H1 (cell line): Measurements from ENCODE around the gene RARB. TPM values are rescaled to one million over a fixed set of nuclear protein-coding genes. Genes with fewer than 3 reads are reported as not detected.

Source experiments
- CTCF ChIA-PET: fragments of 300-600 bp; sonication (Branson Sonifier 250); formaldehyde crosslinking; loops from one replicate; lab custom pipeline; 2021; ENCODE audit not compliant: partially characterized antibody; lab: Charles Lee
- POLR2A ChIA-PET: fragments of 300-600 bp; sonication (Branson Sonifier 250); formaldehyde crosslinking; loops from one replicate; lab custom pipeline; 2021; ENCODE audit warnings: inconsistent platforms; ENCODE audit not compliant: partially characterized antibody; lab: Charles Lee
- DNase-seq, 2 experiments: peaks; one replicate each; pipeline versions ENCODE4 v3.0.0 to v3.0.0-alpha.2; 2010 to 2022; ENCODE audit warnings: low spot score in 2 of 2, low read depth in 1 of 2, mixed read lengths in 1 of 2
- FAIRE-seq: peaks from 2 replicates; lab custom pipeline; 2011; peaks lifted over from hg19 to GRCh38; lab: Jason Lieb, UNC
- H2AFZ ChIP-seq: 2 replicates; pipeline ENCODE4 v1.8.1; 2012; ENCODE audit warnings: low read length, inconsistent platforms
- H2AK5ac ChIP-seq: 2 replicates; pipeline ENCODE4 v1.6.1; 2013; ENCODE audit warnings: low read depth, low read length
- H2BK120ac ChIP-seq: replicated peaks from 2 replicates; pipeline ENCODE3; 2013; ENCODE audit warnings: low read depth, low read length, inconsistent platforms
- H2BK12ac ChIP-seq: 2 replicates; pipeline ENCODE4 v1.6.1; 2013; ENCODE audit warnings: low read depth, low read length
- H2BK15ac ChIP-seq: 2 replicates; pipeline ENCODE4 v1.6.1; 2013; ENCODE audit warnings: low read length
- H2BK20ac ChIP-seq: 2 replicates; pipeline ENCODE4 v1.6.1; 2013; ENCODE audit warnings: low read length
- H2BK5ac ChIP-seq: 2 replicates; pipeline ENCODE4 v1.6.1; 2013; ENCODE audit warnings: low read depth, low read length
- H3K14ac ChIP-seq: 2 replicates; pipeline ENCODE4 v1.6.1; 2013; ENCODE audit warnings: inconsistent platforms; ENCODE audit not compliant: insufficient read length
- H3K18ac ChIP-seq: 2 replicates; pipeline ENCODE4 v1.6.1; 2013; ENCODE audit warnings: low read length; ENCODE audit errors: extremely low read depth
- H3K23ac ChIP-seq: 2 replicates; pipeline ENCODE4 v1.6.1; 2013; ENCODE audit warnings: inconsistent platforms; ENCODE audit not compliant: insufficient read length
- H3K23me2 ChIP-seq: 2 replicates; pipeline ENCODE4 v1.6.1; 2013; ENCODE audit warnings: low read depth, low read length
- H3K27ac ChIP-seq: 2 replicates; pipeline ENCODE4 v1.6.1; 2011; ENCODE audit warnings: low read depth, low read length, inconsistent platforms
- H3K27me3 ChIP-seq, 4 experiments: replicated peaks in 1 of 4; 1 replicate in 1 of 4; 2 replicates in 3 of 4; pipeline versions ENCODE4 v1.6.1 to v1.8.1; 2011 to 2013; ENCODE audit warnings: low read length in 3 of 4, mild to moderate bottlenecking in 3 of 4, inconsistent platforms in 2 of 4, mixed read lengths in 2 of 4, moderate library complexity in 1 of 4; ENCODE audit not compliant: control insufficient read depth in 3 of 4, insufficient read depth in 3 of 4; ENCODE audit errors: extremely low read depth in 1 of 4
- H3K36me3 ChIP-seq, 4 experiments: 2 replicates each; pipeline versions ENCODE4 v1.6.1 to v1.8.1; 2011 to 2013; ENCODE audit warnings: mild to moderate bottlenecking in 4 of 4, low read length in 3 of 4, moderate library complexity in 2 of 4, control low read depth in 1 of 4, inconsistent platforms in 1 of 4; ENCODE audit not compliant: insufficient read depth in 4 of 4, control insufficient read depth in 2 of 4
- H3K4ac ChIP-seq: replicated peaks from 2 replicates; pipeline ENCODE3; 2013; ENCODE audit warnings: low read length, low read depth, mixed read lengths, inconsistent platforms; ENCODE audit not compliant: insufficient read length
- H3K4me1 ChIP-seq, 4 experiments: replicated peaks in 1 of 4; 1 replicate in 1 of 4; 2 replicates in 3 of 4; pipeline versions ENCODE4 v1.6.1 to v1.8.1; 2011 to 2013; ENCODE audit warnings: low read length in 3 of 4, inconsistent platforms in 2 of 4, mixed read lengths in 1 of 4; ENCODE audit not compliant: insufficient read depth in 4 of 4, control insufficient read depth in 3 of 4
- H3K4me2 ChIP-seq, 2 experiments: 2 replicates each; pipeline versions ENCODE4 v1.6.1 to v1.8.1; 2011 to 2013; ENCODE audit warnings: low read depth in 2 of 2, low read length in 2 of 2, control low read depth in 1 of 2, inconsistent platforms in 1 of 2, mild to moderate bottlenecking in 1 of 2; ENCODE audit not compliant: insufficient read depth in 1 of 2
- H3K4me3 ChIP-seq, 4 experiments: fragments of 200-600, 300-600 bp in 1 of 4; sonication (generic), shearing (Covaris generic), sonication (Bioruptor Twin) in 1 of 4; 2 replicates each; pipeline versions ENCODE4 v1.5.1 to v1.8.1; 2011 to 2016; ENCODE audit warnings: low read length in 4 of 4, low read depth in 3 of 4, control low read depth in 2 of 4, inconsistent platforms in 2 of 4, mild to moderate bottlenecking in 2 of 4, mixed read lengths in 1 of 4, moderate library complexity in 1 of 4; ENCODE audit not compliant: insufficient read depth in 2 of 4; ENCODE audit errors: extremely low read depth in 1 of 4
- H3K56ac ChIP-seq: replicated peaks from 2 replicates; pipeline ENCODE3; 2013; ENCODE audit warnings: low read depth, mild to moderate bottlenecking, mixed read lengths, low read length, inconsistent platforms; ENCODE audit not compliant: insufficient read length
- H3K79me1 ChIP-seq: 2 replicates; pipeline ENCODE4 v1.6.1; 2013; ENCODE audit warnings: low read depth, low read length, control low read depth
- H3K79me2 ChIP-seq, 2 experiments: 2 replicates each; pipeline versions ENCODE4 v1.6.1 to v1.8.1; 2012 to 2013; ENCODE audit warnings: low read length in 2 of 2, mild to moderate bottlenecking in 2 of 2, inconsistent platforms in 1 of 2; ENCODE audit not compliant: insufficient read depth in 2 of 2, control insufficient read depth in 1 of 2
- H3K9ac ChIP-seq, 4 experiments: replicated peaks in 1 of 4; 1 replicate in 1 of 4; 2 replicates in 3 of 4; pipeline versions ENCODE4 v1.6.1 to v1.8.1; 2011 to 2013; ENCODE audit warnings: low read depth in 3 of 4, low read length in 3 of 4, control low read depth in 2 of 4, mild to moderate bottlenecking in 2 of 4, moderate library complexity in 2 of 4, inconsistent platforms in 1 of 4; ENCODE audit errors: extremely low read depth in 1 of 4
- H3K9me3 ChIP-seq, 2 experiments: 2 replicates each; pipeline versions ENCODE4 v1.6.1 to v1.8.1; 2012 to 2013; ENCODE audit warnings: mild to moderate bottlenecking in 2 of 2, moderate library complexity in 2 of 2, control low read depth in 1 of 2, inconsistent platforms in 1 of 2, low read depth in 1 of 2, low read length in 1 of 2, mixed read lengths in 1 of 2; ENCODE audit not compliant: insufficient read depth in 2 of 2
- H4K20me1 ChIP-seq, 2 experiments: replicated peaks in 1 of 2; 2 replicates each; pipeline versions ENCODE3 to v1.8.1; 2011 to 2013; ENCODE audit warnings: inconsistent platforms in 2 of 2, low read length in 2 of 2, mild to moderate bottlenecking in 1 of 2; ENCODE audit not compliant: insufficient read depth in 2 of 2, control insufficient read depth in 1 of 2
- H4K5ac ChIP-seq: 2 replicates; pipeline ENCODE4 v1.6.1; 2013; ENCODE audit warnings: low read length, low read depth, mixed read lengths, inconsistent platforms; ENCODE audit not compliant: insufficient read length
- H4K8ac ChIP-seq: 2 replicates; pipeline ENCODE4 v1.8.0; 2013; ENCODE audit warnings: mild to moderate bottlenecking, moderate library complexity, low read length, inconsistent platforms; ENCODE audit not compliant: insufficient read depth; ENCODE audit errors: extremely low read depth
- H4K91ac ChIP-seq: replicated peaks from 2 replicates; pipeline ENCODE3; 2013; ENCODE audit warnings: low read length, mixed read lengths, inconsistent platforms; ENCODE audit not compliant: insufficient read length
- ASH2L ChIP-seq: fragments of 200-600, 300-600 bp; sonication (generic); IDR thresholded peaks from one replicate; pipeline ENCODE4 v1.7.1; 2017; ENCODE audit warnings: low read length
- CBX8 ChIP-seq: fragments of 300-800, 300-1000 bp; sonication (generic); IDR thresholded peaks from 2 replicates; pipeline ENCODE4 v1.7.1; 2016; ENCODE audit warnings: low read depth, low read length, borderline replicate concordance
- GTF2F1 ChIP-seq: IDR thresholded peaks from 2 replicates; pipeline ENCODE4 v1.6.1; 2012; ENCODE audit warnings: low read depth, low read length, improper control_type of control experiment, borderline replicate concordance
- HDAC6 ChIP-seq: IDR thresholded peaks from one replicate; pipeline ENCODE4 v1.7.1; 2012; ENCODE audit warnings: low read depth, mild to moderate bottlenecking, inconsistent platforms, low read length, moderate library complexity
- KDM4A ChIP-seq: IDR thresholded peaks from one replicate; pipeline ENCODE4 v1.7.1; 2012; ENCODE audit warnings: low read depth, mild to moderate bottlenecking, moderate library complexity, low read length, inconsistent platforms; ENCODE audit not compliant: severe bottlenecking
- SIX5 ChIP-seq: IDR thresholded peaks from 2 replicates; pipeline ENCODE4 v1.6.1; 2011; ENCODE audit warnings: mild to moderate bottlenecking, low read depth, low read length
- WGBS, 2 experiments: shearing (Covaris generic) in 1 of 2; methylation state at CpG; one replicate each; pipeline versions ENCODE4 v1.1.6 to v1.1.7; 2013 to 2015; ENCODE audit warnings: low lambda C conversion rate in 2 of 2, mixed read lengths in 2 of 2, inconsistent platforms in 1 of 2, low coverage in 1 of 2, missing lambda C conversion rate in 1 of 2; ENCODE audit not compliant: insufficient replicate concordance in 2 of 2, insufficient coverage in 1 of 2, insufficient read length in 1 of 2; ENCODE audit errors: extremely low coverage in 1 of 2, missing lambda C conversion rate in 1 of 2; 5-methylcytosine and 5-hydroxymethylcytosine counted together
- polyA plus RNA-seq, 7 experiments: library from polyadenylated mRNA; depleted of rRNA in 3 of 7; stranded (reverse) in 5 of 7; unstranded in 2 of 7; fragments of >200 nt in 5 of 7; fragments of 200-250 nt in 2 of 7; gene quantifications; 1 replicate in 5 of 7; 2 replicates in 1 of 7; 4 replicates in 1 of 7; pipeline versions ENCODE4 v1.2.1 to v1.2.3, GENCODE V29; 2011 to 2013; ENCODE audit warnings: missing spikeins in 2 of 7, mixed read lengths in 2 of 7
- total RNA-seq: library from RNA; stranded (reverse); fragmentation: NEBNext Ultra II Directional; extraction: Animal tissue kit (Norgen Biotek cat#: 25700); gene quantifications from 2 replicates; pipeline ENCODE4 v1.2.1, GENCODE V29; 2021

RARB gene
- total and polyA plus RNA-seq, 2 of the 8 experiments (the other 6 are each of a cell fraction or from before 2014, with no cell fraction given), result 0.15 to 0.22 TPM

DNA sequence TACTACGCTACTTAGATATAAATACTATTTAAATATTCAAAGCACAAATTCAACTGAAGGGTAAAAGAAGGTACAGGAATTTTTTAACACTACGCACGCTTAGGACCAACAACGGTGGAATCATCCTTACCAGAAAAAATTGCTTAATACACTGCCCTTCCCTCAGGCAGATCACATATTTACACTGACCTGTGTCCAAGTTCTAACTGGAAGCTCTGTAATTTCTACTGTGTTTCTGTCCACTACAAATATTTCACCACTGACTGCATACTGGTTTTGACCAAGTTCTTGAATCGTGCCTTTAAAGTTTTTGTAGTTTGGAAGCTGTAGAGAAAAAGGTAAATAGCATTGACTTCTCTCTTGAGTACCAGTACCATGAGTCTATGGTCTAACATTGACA is 192.4 kb downstream of the RARB start:
- TF ChIP-seq CBX8 (no peak), SIX5 (no peak), KDM4A (no peak), ASH2L (no peak), GTF2F1 (no peak), HDAC6 (no peak)
- TF ChIP-seq, all 59 proteins: peak for 0
- H2BK5ac ChIP-seq, result no peak overlapping the region

More for the DNA sequence above, 192.4 kb downstream of the RARB start:
- no peak overlapping the region for H2BK15ac ChIP-seq
- H3K4ac ChIP-seq, result no peak overlapping the region
- H2AK5ac ChIP-seq, result no peak overlapping the region
- no peak overlapping the region for H2BK20ac ChIP-seq
- H3K4me2 ChIP-seq, result no peak overlapping the region
- CTCF ChIA-PET, result interaction anchor here (0.8 kb wide), 1 partner anchor 10 kb away, joined by 3 read pairs; no protein-coding TSS in a partner anchor
- no peak overlapping the region for H4K91ac ChIP-seq
- FAIRE-seq, result no peak
- H3K27me3 ChIP-seq, result no peaks in the 10 kb centered on the region
- no peak overlapping the region for H2AFZ ChIP-seq
- no peak for DNase-seq
- H3K23ac ChIP-seq, result no peak overlapping the region
- 95% methylated on average over 5 of the region's 5 CpGs; no CpG with 5 or more reads in 1 of the 2 experiments for WGBS, 2 experiments
- H3K56ac ChIP-seq, result no peak overlapping the region
- H3K9ac ChIP-seq, result no peak overlapping the region
- H3K4me1 ChIP-seq, result no peaks in the 10 kb centered on the region
- H3K79me2 ChIP-seq, result no peaks in the 10 kb centered on the region
- no peak overlapping the region for H3K18ac ChIP-seq
- H4K5ac ChIP-seq, result no peak overlapping the region
- H3K79me1 ChIP-seq, result no peaks in the 10 kb centered on the region
- peaks cover 0 to 1% of the 10 kb centered on the region in 2 experiments for H4K20me1 ChIP-seq
- H2BK120ac ChIP-seq, result no peak overlapping the region
- peaks cover 5 to 72% (median 26%) of the 10 kb centered on the region in 4 experiments; a peak in 7 of 8 replicates for H3K36me3 ChIP-seq
- H4K8ac ChIP-seq, result no peak overlapping the region
- POLR2A ChIA-PET, result no interaction called here
- no peak overlapping the region for H3K4me3 ChIP-seq
- no peaks in the 10 kb centered on the region for H3K23me2 ChIP-seq
- no peaks in the 10 kb centered on the region for H3K9me3 ChIP-seq
- no peak overlapping the region for H3K27ac ChIP-seq
- H2BK12ac ChIP-seq, result no peak overlapping the region
- H3K14ac ChIP-seq, result no peak overlapping the region
